Left kidney (tissue), 1 donor: ENCODE measurements around the gene CA12. TPM values are rescaled to one million over a fixed set of nuclear protein-coding genes. Genes with fewer than 3 reads are reported as not detected.

Experiments
- polyA plus RNA-seq: library from polyadenylated mRNA; unstranded; fragments of 120-200 nt; gene quantifications from one replicate; pipeline ENCODE4 v1.2.1, GENCODE V29; 2013; ENCODE audit not compliant: insufficient read length

CA12 gene
- polyA plus RNA-seq, 1 donor = 151 TPM

Other genes with a start within 250 kb of the CA12 start
- 92.2 TPM for gene RPS27L, start 224.4 kb downstream of the CA12 start, polyA plus RNA-seq
- 37.1 TPM for gene RAB8B, start 192.2 kb downstream of the CA12 start, polyA plus RNA-seq
- 19.6 TPM for gene APH1B, start 104.2 kb downstream of the CA12 start, polyA plus RNA-seq
- gene USP3, start 122.7 kb upstream of the CA12 start, polyA plus RNA-seq = 52.0 TPM
- 1.7 TPM for gene FBXL22, start 215.5 kb upstream of the CA12 start, polyA plus RNA-seq